ENCODE data around the gene WFDC2.

The WFDC2 gene

DNA sequence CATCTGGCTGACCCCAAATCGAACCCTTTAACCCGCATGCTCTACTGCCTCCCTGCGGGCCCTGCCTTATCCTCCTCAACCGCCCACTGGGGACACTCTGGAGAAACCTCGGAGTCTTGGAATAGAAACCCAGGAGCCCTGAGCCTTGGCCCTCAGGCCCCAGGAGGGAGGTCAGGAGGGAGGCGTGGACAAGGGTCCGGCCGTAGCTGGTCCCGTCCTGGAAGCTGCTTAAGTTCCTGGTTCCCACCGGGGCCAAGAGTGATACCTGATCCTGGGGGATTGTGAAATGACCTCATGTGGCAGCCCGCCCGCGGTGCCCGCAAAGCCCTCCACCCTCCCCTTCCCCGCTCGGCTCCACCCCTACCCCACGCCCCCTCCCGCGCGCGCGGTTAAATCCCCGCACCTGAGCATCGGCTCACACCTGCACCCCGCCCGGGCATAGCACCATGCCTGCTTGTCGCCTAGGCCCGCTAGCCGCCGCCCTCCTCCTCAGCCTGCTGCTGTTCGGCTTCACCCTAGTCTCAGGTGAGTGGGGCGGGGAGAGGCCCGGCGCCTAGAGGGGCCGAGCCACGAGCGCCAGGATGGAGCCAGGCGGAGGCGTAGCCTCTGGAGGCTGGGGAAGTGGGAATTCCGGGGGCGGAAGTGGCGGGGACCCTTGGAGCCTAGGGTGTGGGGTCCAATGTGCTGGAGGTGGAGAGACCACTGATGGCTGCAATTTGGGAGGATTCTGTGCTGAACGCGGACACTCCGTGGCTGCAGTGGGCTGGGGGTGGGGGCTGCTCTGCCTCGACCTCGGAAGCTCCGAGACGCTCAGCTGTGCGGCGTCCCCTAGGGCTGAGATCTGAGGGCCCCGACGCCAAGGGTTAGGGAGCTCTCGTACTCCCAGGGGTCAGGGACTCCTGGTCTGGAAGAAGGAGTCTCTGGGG lies at the start of gene WFDC2:
TSS of gene WFDC2 (plus strand) at position 418 of the 926 bp plus-strand sequence. CDS start at position 447, 29 bp downstream.
- no peak for DNase-seq (ENCODE audit: low read depth in 2 of 2)

- DNase-seq (ENCODE audit: low read depth in 2 of 2), result no peak
These were observed 49.4 kb upstream of the WFDC2 start for GRCh38 chr20:45420125-45420524.

- DNase-seq (ENCODE audit: low read depth in 2 of 2), result no peak
These were observed 45.9 kb upstream of the WFDC2 start for GRCh38 chr20:45423700-45424099.

GRCh38 chr20:45425561-45425960 lies 44.0 kb upstream of the WFDC2 start:
- DNase-seq (ENCODE audit: low read depth in 2 of 2), result no peak

DNA sequence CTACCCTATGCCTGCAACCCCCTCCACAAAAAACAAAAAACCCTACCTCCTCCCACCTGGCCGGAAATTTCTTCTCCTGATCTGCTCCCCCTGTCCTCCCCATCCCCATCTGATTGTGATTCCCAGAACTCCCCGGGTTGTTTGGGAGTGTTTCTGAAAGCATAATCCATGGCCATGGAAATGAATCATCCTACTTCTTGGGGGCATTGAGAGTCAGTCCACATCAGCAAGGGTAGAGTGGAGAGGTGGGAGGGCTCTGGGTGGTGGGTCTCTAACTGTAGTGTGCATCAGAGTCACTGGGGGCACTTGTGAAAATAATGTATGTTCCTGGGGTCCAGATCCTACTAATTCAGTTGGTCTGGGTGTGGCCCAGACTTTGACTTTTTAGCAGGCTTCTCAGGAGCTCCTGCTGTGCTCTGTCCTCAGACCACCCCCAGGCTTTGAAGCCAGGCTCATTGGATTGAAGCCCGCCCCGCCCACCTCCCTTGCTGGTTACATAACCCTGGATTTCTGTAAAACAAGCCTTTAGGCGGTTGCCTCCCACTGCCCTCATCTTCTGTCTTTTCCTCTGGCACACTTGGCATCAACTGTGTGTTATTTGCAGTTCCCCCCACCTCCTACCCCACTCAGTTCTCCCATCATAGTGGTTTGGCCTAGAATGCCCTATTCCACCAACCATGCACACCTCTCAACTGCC lies 43.1 kb upstream of the WFDC2 start:
- DNase-seq (ENCODE audit: low read depth in 2 of 2), result no peak

GRCh38 chr20:45427236-45428149 lies 42.1 kb upstream of the WFDC2 start:
- DNase-seq (ENCODE audit: low read depth in 2 of 2), result no peak

- no peak for DNase-seq (ENCODE audit: low read depth in 2 of 2)
These were observed 39.9 kb upstream of the WFDC2 start for GRCh38 chr20:45429618-45430017.

DNA sequence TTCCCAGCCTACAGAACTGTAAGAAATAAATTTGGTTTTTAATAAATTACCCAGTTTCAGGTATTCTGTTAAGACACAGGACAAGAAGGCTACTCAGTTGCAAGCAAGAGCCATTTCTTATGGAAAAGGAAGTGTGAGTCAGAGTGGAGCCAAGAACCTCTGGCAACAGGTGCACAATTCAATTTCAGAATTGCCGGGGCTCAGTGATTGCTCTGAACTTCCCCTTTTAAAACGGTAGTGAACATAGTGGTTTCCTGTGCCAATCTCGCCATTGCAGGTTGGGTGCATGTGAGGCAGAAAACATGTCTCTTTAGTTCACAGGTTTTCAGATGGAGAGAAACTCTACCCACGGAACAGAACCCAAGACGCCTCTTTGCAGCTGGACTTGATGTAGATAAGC lies 37.3 kb upstream of the WFDC2 start:
- DNase-seq (ENCODE audit: low read depth in 2 of 2), result no peak

DNA sequence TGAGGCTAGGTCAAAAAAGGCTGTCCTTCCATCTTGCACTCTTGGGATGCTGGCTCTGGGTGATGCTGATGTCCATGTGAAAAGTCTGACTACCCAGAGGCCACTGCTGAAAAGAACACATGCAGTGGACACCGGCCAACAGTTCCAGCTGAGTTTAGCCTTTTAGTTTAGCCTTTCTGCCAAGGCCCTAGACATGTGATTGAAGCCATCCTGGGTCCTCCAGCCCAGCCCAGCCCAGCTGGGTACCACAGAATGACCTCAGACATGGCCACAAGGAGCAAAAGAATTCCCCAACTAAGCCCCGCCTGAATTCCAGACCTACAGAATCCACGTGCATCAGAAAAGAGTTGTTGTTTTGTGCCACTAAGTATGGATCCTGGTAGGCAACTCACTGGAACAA lies 36.2 kb upstream of the WFDC2 start:
- no peak for DNase-seq (ENCODE audit: low read depth in 2 of 2)

DNA sequence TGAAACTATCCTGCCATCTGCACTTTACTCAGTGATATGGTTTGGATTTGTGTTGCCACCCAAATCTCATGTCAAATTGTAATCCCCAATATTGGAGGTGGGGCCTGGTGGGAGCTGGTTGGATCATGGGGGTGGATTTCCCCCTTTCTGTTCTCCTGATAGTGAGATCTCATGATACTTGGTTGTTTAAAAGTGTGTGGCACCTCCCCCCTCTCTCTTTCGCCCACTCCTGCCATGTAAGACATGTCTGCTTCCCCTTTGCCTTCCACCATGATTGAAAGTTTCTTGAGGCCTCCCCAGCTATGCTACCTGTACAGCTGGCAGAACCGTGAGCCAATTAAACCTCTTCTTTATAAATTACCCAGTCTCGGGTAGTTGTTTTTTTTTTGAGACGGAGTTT lies 35.6 kb upstream of the WFDC2 start:
- no peak for DNase-seq (ENCODE audit: low read depth in 2 of 2)

- DNase-seq (ENCODE audit: low read depth in 2 of 2), result peak; percentile 74 to 79
These were observed 32.6 kb upstream of the WFDC2 start for GRCh38 chr20:45436732-45437485.

- DNase-seq (ENCODE audit: low read depth in 2 of 2), result no peak
These were observed 29.1 kb upstream of the WFDC2 start for GRCh38 chr20:45440424-45440823.

DNA sequence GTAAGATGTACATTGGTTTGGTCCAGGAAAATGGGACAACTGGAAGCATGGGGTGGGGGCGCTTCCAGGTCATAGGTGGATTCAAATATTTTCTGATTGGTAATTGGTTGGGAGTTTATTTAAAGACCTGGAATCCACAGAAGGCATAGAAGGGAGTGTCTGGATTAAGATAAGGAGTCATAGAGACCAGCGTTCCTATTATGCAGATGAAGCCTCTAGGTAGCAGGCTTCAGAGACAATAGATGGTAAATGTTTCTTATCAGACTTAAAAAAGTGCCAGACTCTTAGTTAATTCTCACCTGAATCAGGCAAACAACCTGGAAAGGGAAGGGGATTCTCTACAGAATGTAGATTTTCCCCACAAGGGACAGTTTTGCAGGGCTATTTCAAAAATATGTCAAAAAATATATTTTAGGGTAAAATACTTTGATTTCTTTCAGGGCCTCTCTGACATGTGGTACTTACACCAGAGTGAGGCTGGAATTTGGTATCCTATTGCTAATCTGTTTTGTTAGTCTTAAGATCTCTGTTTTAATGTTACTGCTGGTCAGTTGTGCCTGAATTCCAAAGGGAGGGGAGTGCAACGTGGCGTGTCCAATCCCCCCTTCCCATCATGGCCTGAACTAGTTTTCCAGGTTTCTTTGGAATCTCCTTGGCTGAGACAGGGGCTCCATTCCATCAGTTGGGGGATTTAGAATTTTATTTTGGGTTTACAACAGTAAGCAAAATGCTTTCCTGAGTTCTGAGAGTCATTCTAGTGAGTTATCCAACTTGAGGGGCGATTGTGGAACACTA lies 28.5 kb upstream of the WFDC2 start:
- DNase-seq (ENCODE audit: low read depth in 2 of 2), result no peak

DNA sequence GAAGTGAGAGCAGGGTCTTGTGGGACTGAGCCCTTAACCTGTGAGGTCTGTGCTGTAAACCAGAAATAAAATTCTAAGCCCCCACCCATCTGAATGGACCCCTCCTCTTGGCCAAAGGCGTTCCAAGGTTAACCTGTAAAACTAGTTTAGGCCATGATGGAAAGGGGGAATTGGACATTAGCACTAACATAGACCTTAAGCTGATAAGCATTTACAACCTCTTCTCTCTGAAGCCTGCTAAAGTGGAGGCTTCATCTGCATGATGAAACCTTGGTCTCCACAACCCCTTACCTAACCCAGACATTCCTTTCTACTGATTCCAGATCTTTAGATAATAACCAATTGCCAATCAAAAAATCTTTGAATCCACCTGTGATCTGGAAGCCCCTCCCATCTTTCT lies 27.8 kb upstream of the WFDC2 start:
- DNase-seq (ENCODE audit: low read depth in 2 of 2), result no peak

GRCh38 chr20:45444050-45444449 lies 25.5 kb upstream of the WFDC2 start:
- DNase-seq (ENCODE audit: low read depth in 2 of 2), result no peak

- no peak for DNase-seq (ENCODE audit: low read depth in 2 of 2)
These were observed 23.6 kb upstream of the WFDC2 start for GRCh38 chr20:45445805-45446562.

GRCh38 chr20:45448270-45448669 lies 21.3 kb upstream of the WFDC2 start:
- DNase-seq (ENCODE audit: low read depth in 2 of 2), result no peak

DNA sequence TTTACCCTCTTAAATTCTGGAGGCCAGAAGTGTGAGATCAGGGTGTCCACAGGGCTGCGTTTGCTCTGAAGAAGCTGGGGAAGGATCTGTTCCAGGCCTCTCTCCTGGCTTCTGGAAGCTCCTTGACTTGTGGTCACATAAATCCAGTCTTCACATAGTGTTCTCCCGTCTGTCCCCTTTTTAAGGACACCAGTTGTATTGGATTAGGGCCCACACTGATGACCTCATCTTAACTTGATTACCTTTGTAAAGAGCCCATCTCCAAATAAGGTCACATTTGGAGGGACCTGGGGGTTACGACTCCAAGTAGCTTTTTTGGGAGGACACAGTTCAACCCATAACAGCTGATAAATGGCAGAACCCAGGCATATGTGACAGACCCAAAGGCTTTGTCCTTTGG lies 20.0 kb upstream of the WFDC2 start:
- no peak for DNase-seq (ENCODE audit: low read depth in 2 of 2)

- no peak for DNase-seq (ENCODE audit: low read depth in 2 of 2)
These were observed 19.3 kb upstream of the WFDC2 start for GRCh38 chr20:45450097-45450818.

Data from stimulated activated CD8-positive, alpha-beta memory T cell treated with anti-CD3 and anti-CD28 coated beads, Interleukin-7, amount 100 ng/mL, for 1 hour (primary cell).